ENCODE results near the gene DDHD1.
"Not testable (repeated sequence)": the region's sequence is repeated elsewhere in the genome, so short reads cannot be mapped to it uniquely, and the experiment has no call there.

DDHD1 gene

GRCh38 chr14:53108292-53109104, 44.6 kb downstream of the DDHD1 start:
- no peak for DNase-seq (ENCODE audit: low spot score)

GRCh38 chr14:53106768-53107167, 46.4 kb downstream of the DDHD1 start:
- no peak for DNase-seq (ENCODE audit: low spot score)

GRCh38 chr14:53103636-53104340, 49.3 kb downstream of the DDHD1 start:
- no peak for DNase-seq (ENCODE audit: low spot score)

- no peak for DNase-seq (ENCODE audit: low spot score)
Observed at GRCh38 chr14:53093206-53093605, 59.9 kb downstream of the DDHD1 start.

- DNase-seq (ENCODE audit: low spot score), result no peak
Observed at GRCh38 chr14:53090853-53091252, 62.3 kb downstream of the DDHD1 start.

- DNase-seq (ENCODE audit: low spot score), result not testable (repeated sequence)
Observed at GRCh38 chr14:53084954-53085353, 68.2 kb downstream of the DDHD1 start.

GRCh38 chr14:53064475-53064874, 88.6 kb downstream of the DDHD1 start:
- DNase-seq (ENCODE audit: low spot score), result no peak

- DNase-seq (ENCODE audit: low spot score), result no peak
Observed at GRCh38 chr14:53062856-53063255, 90.3 kb downstream of the DDHD1 start.

GRCh38 chr14:53060046-53060445, 93.1 kb downstream of the DDHD1 start:
- no peak for DNase-seq (ENCODE audit: low spot score)

- peak; percentile 51 for DNase-seq (ENCODE audit: low spot score)
Observed at GRCh38 chr14:53055003-53055402, 98.1 kb downstream of the DDHD1 start.

GRCh38 chr14:53054457-53054856, 98.7 kb downstream of the DDHD1 start:
- DNase-seq (ENCODE audit: low spot score), result no peak

GRCh38 chr14:53048631-53049030, 104.5 kb downstream of the DDHD1 start:
- no peak for DNase-seq (ENCODE audit: low spot score)

GRCh38 chr14:53047307-53048069, 105.6 kb downstream of the DDHD1 start:
- DNase-seq (ENCODE audit: low spot score), result no peak

- no peak for DNase-seq (ENCODE audit: low spot score)
Observed at GRCh38 chr14:53044486-53044885, 108.6 kb downstream of the DDHD1 start.

GRCh38 chr14:53043027-53043581, 110.0 kb downstream of the DDHD1 start:
- no peak for DNase-seq (ENCODE audit: low spot score)

- DNase-seq (ENCODE audit: low spot score), result no peak
Observed at GRCh38 chr14:53042480-53042879, 110.6 kb downstream of the DDHD1 start.

- no peak for DNase-seq (ENCODE audit: low spot score)
Observed at GRCh38 chr14:53041067-53041466, 112.1 kb downstream of the DDHD1 start.

GRCh38 chr14:53038629-53039028, 114.5 kb downstream of the DDHD1 start:
- DNase-seq (ENCODE audit: low spot score), result no peak

- DNase-seq (ENCODE audit: low spot score), result no peak
Observed at GRCh38 chr14:53037016-53037415, 116.1 kb downstream of the DDHD1 start.

- DNase-seq (ENCODE audit: low spot score), result no peak
Observed at GRCh38 chr14:53035336-53036210, 117.5 kb downstream of the DDHD1 start.

- DNase-seq (ENCODE audit: low spot score), result no peak
Observed at GRCh38 chr14:53034688-53035230, 118.4 kb downstream of the DDHD1 start.

Data from CD4-positive, alpha-beta T cell treated with Interleukin-15 for 4 hours (primary cell).